ENCODE data around the gene PNKD.
A peak's percentile ranks its signal among the peaks of the same experiment; 100 is the strongest.

The PNKD gene

GRCh38 chr2:218383892-218384519, 113.7 kb downstream of the PNKD start:
- H3K4me3 ChIP-seq (ENCODE audit: low read depth in 1 of 2, low read length in 1 of 2): peak overlapping the region; percentile 76 to 100
- no peak for TF ChIP-seq CTCF (IDR thresholded peaks at IDR 0.05)
- no peaks in the 10 kb centered on the region for H3K9me3 ChIP-seq
- H3K27me3 ChIP-seq: no peaks in the 10 kb centered on the region
- H3K36me3 ChIP-seq: peaks cover 56% of the 10 kb centered on the region
- peaks cover 83 to 93% of the 10 kb centered on the region in 2 experiments for H3K4me1 ChIP-seq (ENCODE audit: control insufficient read depth in 1 of 2, insufficient read depth in 1 of 2, low read depth in 1 of 2, low read length in 1 of 2)
- peak overlapping the region; percentile 98 for H3K27ac ChIP-seq

DNA sequence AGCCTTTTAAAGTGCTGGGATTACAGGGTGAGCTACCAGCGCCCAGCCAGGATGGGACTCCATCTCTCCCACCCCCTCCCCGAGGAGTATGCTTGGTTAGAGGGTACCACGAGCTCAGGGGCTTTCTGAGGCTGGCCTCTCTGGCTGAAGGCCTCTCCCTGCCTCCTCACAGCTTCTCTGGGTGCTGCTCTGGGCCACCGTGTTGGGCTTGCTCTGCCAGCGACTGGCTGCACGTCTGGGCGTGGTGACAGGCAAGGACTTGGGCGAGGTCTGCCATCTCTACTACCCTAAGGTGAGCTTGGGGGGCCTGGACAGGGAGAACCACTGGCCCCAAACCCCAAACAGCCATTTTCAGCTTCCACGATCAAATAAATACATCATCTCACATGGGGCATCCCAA, 114.7 kb downstream of the PNKD start:
- H3K4me1 ChIP-seq (ENCODE audit: control insufficient read depth in 1 of 2, insufficient read depth in 1 of 2, low read depth in 1 of 2, low read length in 1 of 2): peaks cover 85 to 97% of the 10 kb centered on the region in 2 experiments
- no peak for TF ChIP-seq CTCF (IDR thresholded peaks at IDR 0.05)
- peaks cover 65% of the 10 kb centered on the region for H3K36me3 ChIP-seq
- peak overlapping the region; percentile 80 for H3K27ac ChIP-seq
- no peaks in the 10 kb centered on the region for H3K27me3 ChIP-seq
- no peaks in the 10 kb centered on the region for H3K9me3 ChIP-seq
- H3K4me3 ChIP-seq (ENCODE audit: low read depth in 1 of 2, low read length in 1 of 2): peak overlapping the region; percentile 76 to 100

- TF ChIP-seq CTCF (IDR thresholded peaks at IDR 0.05): no peak
- no peaks in the 10 kb centered on the region for H3K9me3 ChIP-seq
- H3K27ac ChIP-seq: peak overlapping the region; percentile 80
- peaks cover 83% of the 10 kb centered on the region for H3K36me3 ChIP-seq
- no peaks in the 10 kb centered on the region for H3K27me3 ChIP-seq
- peak overlapping the region; percentile 76 to 100 for H3K4me3 ChIP-seq (ENCODE audit: low read depth in 1 of 2, low read length in 1 of 2)
- H3K4me1 ChIP-seq (ENCODE audit: control insufficient read depth in 1 of 2, insufficient read depth in 1 of 2, low read depth in 1 of 2, low read length in 1 of 2): peaks cover 78 to 89% of the 10 kb centered on the region in 2 experiments
These were observed 116.4 kb downstream of the PNKD start for GRCh38 chr2:218386505-218387368.

GRCh38 chr2:218387369-218388194, 117.3 kb downstream of the PNKD start:
- Histone ChIP-seq H3K27me3 (no peaks in the 10 kb centered on the region), H3K9me3 (no peaks in the 10 kb centered on the region), H3K27ac (peak overlapping the region; percentile 80), H3K4me1 (ENCODE audit: control insufficient read depth in 1 of 2, insufficient read depth in 1 of 2, low read depth in 1 of 2, low read length in 1 of 2) (peaks cover 73 to 81% of the 10 kb centered on the region in 2 experiments), H3K36me3 (peaks cover 91% of the 10 kb centered on the region), H3K4me3 (ENCODE audit: low read depth in 1 of 2, low read length in 1 of 2) (peak overlapping the region; percentile 76 to 100)
- no peak for TF ChIP-seq CTCF (IDR thresholded peaks at IDR 0.05)

DNA sequence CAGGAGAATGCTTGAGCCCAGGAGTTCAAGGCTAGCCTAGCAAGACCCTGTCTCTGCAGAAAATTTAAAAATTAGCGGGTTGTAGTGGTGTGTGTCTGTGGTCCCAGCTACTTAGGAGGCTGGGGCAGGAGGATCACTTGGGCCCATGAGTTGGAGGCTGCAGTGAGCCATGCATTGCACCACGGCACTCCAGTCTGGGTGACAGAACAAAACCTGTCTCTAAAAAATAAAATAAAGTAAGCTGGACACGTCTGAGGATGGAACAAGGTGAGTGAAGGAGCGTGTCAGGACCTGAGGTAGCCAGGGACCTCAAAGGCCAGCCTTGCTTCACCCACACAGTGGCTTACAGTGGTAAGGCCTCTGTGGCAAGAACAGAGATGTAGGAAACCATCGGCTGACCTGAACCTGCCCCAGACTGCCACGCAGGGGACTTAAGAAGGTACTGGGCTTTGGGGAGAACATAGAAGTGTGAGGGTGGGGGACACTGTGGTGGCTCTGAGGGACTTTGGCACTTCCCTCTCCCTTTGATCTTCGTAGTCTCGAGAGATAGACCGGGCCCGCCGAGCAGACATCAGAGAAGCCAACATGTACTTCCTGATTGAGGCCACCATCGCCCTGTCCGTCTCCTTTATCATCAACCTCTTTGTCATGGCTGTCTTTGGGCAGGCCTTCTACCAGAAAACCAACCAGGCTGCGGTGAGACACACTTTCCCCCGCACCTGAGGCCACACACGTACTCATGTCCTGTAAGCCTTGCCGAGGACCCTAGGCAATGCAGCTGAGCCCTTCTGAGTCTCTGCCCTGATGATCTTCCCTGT, 119.2 kb downstream of the PNKD start:
- peak overlapping the region; percentile 80 for H3K27ac ChIP-seq
- no peak for TF ChIP-seq CTCF (IDR thresholded peaks at IDR 0.05)
- peak overlapping the region; percentile 27 to 76 for H3K4me3 ChIP-seq (ENCODE audit: low read depth in 1 of 2, low read length in 1 of 2)
- H3K27me3 ChIP-seq: no peaks in the 10 kb centered on the region
- peaks cover 100% of the 10 kb centered on the region for H3K36me3 ChIP-seq
- H3K4me1 ChIP-seq (ENCODE audit: control insufficient read depth in 1 of 2, insufficient read depth in 1 of 2, low read depth in 1 of 2, low read length in 1 of 2): peaks cover 78 to 81% of the 10 kb centered on the region in 2 experiments
- H3K9me3 ChIP-seq: peaks cover 3% of the 10 kb centered on the region

Data from neutrophil (primary cell).